ENCODE results near the gene CSF2RB.

DNA sequence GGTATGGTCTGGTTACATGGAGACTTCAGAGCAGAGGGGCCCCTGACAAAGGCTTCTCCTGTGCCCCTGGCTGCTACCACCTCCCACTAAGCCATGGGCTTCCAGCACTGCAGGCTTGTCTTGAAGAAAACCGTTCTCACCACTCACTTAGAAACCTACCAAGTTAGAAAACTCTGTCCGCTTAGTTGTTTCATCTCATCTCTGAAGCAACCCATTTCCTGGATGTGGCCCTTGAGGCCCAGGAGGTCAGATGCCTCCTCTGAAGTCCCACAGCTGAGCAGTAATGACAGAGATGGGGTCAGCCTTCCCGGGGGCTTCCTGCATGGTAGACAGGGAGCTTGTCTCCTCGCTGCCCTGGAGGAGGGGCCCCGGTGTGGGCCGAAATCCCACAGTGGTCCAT lies 12.9 kb downstream of the CSF2RB start:
- TF ChIP-seq, protein P1, sequence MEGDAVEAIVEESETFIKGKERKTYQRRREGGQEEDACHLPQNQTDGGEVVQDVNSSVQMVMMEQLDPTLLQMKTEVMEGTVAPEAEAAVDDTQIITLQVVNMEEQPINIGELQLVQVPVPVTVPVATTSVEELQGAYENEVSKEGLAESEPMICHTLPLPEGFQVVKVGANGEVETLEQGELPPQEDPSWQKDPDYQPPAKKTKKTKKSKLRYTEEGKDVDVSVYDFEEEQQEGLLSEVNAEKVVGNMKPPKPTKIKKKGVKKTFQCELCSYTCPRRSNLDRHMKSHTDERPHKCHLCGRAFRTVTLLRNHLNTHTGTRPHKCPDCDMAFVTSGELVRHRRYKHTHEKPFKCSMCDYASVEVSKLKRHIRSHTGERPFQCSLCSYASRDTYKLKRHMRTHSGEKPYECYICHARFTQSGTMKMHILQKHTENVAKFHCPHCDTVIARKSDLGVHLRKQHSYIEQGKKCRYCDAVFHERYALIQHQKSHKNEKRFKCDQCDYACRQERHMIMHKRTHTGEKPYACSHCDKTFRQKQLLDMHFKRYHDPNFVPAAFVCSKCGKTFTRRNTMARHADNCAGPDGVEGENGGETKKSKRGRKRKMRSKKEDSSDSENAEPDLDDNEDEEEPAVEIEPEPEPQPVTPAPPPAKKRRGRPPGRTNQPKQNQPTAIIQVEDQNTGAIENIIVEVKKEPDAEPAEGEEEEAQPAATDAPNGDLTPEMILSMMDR (optimal IDR thresholded peaks at IDR 0.05 in 1 of 3, IDR thresholded peaks at IDR 0.05 in 1 of 3, conservative IDR thresholded peaks at IDR 0.05 in 1 of 3; ENCODE audit: extremely low read depth in 1 of 3, insufficient read depth in 2 of 3, low read length in 3 of 3), result no peak
- no peak for TF ChIP-seq EZH2 (IDR thresholded peaks at IDR 0.05; ENCODE audit: low read length)
